Hepatocyte (in vitro differentiated cells): Measurements from ENCODE around the gene BLNK. TPM values are rescaled to one million over a fixed set of nuclear protein-coding genes. Genes with fewer than 3 reads are reported as not detected.

Experiments
- DNase-seq: peaks from one replicate; pipeline ENCODE4 v3.0.0-alpha.2; 2016; ENCODE audit warnings: low spot score
- H2AFZ ChIP-seq: fragments of 200-600 bp; sonication (generic); 2 replicates; pipeline ENCODE4 v1.6.0; 2016; ENCODE audit warnings: antibody characterized with exemption, mild to moderate bottlenecking
- H3K27ac ChIP-seq: fragments of 200-600 bp; sonication (generic); 2 replicates; pipeline ENCODE4 v1.5.1; 2016; ENCODE audit warnings: mild to moderate bottlenecking
- H3K27me3 ChIP-seq: fragments of 200-600 bp; sonication (generic); 2 replicates; pipeline ENCODE4 v1.6.1; 2016
- H3K36me3 ChIP-seq: fragments of 200-600 bp; sonication (generic); replicated peaks from 2 replicates; pipeline ENCODE4 v1.5.1; 2016; ENCODE audit warnings: low read depth; ENCODE audit not compliant: insufficient read depth
- H3K4me1 ChIP-seq: fragments of 200-600 bp; sonication (generic); 2 replicates; pipeline ENCODE4 v1.5.1; 2016; ENCODE audit warnings: mild to moderate bottlenecking, moderate library complexity; ENCODE audit not compliant: insufficient read depth
- H3K4me2 ChIP-seq: fragments of 200-600 bp; sonication (generic); 2 replicates; pipeline ENCODE4 v1.6.0; 2016
- H3K4me3 ChIP-seq: fragments of 200-600 bp; sonication (generic); 2 replicates; pipeline ENCODE4 v1.5.1; 2016; ENCODE audit warnings: mild to moderate bottlenecking
- H3K79me2 ChIP-seq: fragments of 200-600 bp; sonication (generic); 2 replicates; pipeline ENCODE4 v1.6.0; 2017; ENCODE audit warnings: mild to moderate bottlenecking
- H3K9me2 ChIP-seq: fragments of 200-600 bp; sonication (generic); replicated peaks from 2 replicates; pipeline ENCODE4 v1.6.0; 2017; ENCODE audit warnings: mild to moderate bottlenecking; ENCODE audit not compliant: insufficient read depth
- H3K9me3 ChIP-seq: fragments of 200-600 bp; sonication (generic); 2 replicates; pipeline ENCODE4 v1.5.1; 2016; ENCODE audit warnings: low read depth, mild to moderate bottlenecking
- H4K20me1 ChIP-seq: fragments of 200-600 bp; sonication (generic); 2 replicates; pipeline ENCODE4 v1.6.0; 2016; ENCODE audit warnings: mild to moderate bottlenecking; ENCODE audit not compliant: insufficient read depth, poor library complexity, severe bottlenecking
- CTCF ChIP-seq: fragments of 200-600 bp; sonication (generic); IDR thresholded peaks from 2 replicates; pipeline ENCODE4 v1.5.1; 2016; ENCODE audit warnings: antibody characterized with exemption, mild to moderate bottlenecking; ENCODE audit not compliant: poor library complexity
- EZH2 ChIP-seq: fragments of 200-600 bp; sonication (generic); IDR thresholded peaks from 2 replicates; pipeline ENCODE4 v1.6.1; 2016; ENCODE audit warnings: antibody characterized with exemption, mild to moderate bottlenecking, borderline replicate concordance
- EZH2phosphoT487 ChIP-seq: fragments of 200-600 bp; sonication (generic); IDR thresholded peaks from one replicate; pipeline ENCODE4 v1.6.1; 2018; ENCODE audit warnings: antibody characterized with exemption, mild to moderate bottlenecking, low read depth, moderate library complexity; ENCODE audit not compliant: unreplicated experiment, severe bottlenecking
- WGBS: methylation state at CpG from one replicate; pipeline ENCODE4 v1.1.6; 2016; ENCODE audit warnings: low lambda C conversion rate; ENCODE audit errors: missing lambda C conversion rate; 5-methylcytosine and 5-hydroxymethylcytosine counted together
- polyA plus RNA-seq: library from polyadenylated mRNA; unstranded; fragments of >200 nt; fragmentation: Nextera tagmentation; extraction: Ambion mirVana; gene quantifications from 2 replicates; pipeline ENCODE4 v1.2.1, GENCODE V29; 2016
- total RNA-seq: library from RNA; depleted of rRNA; stranded (reverse); fragments of >200 nt; gene quantifications from 2 replicates; pipeline ENCODE4 v1.2.3, GENCODE V29; 2014

Gene BLNK
- total and polyA plus RNA-seq, 2 experiments from 2014 or later, result 6.3 to 6.9 TPM

- no peak overlapping the region for H3K27ac ChIP-seq
- no peaks in the 10 kb centered on the region for H3K9me2 ChIP-seq
- H3K36me3 ChIP-seq, result no peaks in the 10 kb centered on the region
- no peaks in the 10 kb centered on the region for H3K27me3 ChIP-seq
- no peaks in the 10 kb centered on the region for H3K4me1 ChIP-seq
- H3K4me3 ChIP-seq, result no peak overlapping the region
- TF ChIP-seq EZH2phosphoT487, result no peak
- H3K4me2 ChIP-seq, result no peak overlapping the region
- H3K79me2 ChIP-seq, result no peaks in the 10 kb centered on the region
- no peak for DNase-seq
- H3K9me3 ChIP-seq, result no peaks in the 10 kb centered on the region
- H4K20me1 ChIP-seq, result no peaks in the 10 kb centered on the region
- no peak overlapping the region for H2AFZ ChIP-seq
Observed at GRCh38 chr10:96170230-96170629, 101.1 kb downstream of the BLNK start.

- Histone ChIP-seq H3K79me2 (no peaks in the 10 kb centered on the region), H3K9me3 (no peaks in the 10 kb centered on the region), H3K4me1 (no peaks in the 10 kb centered on the region), H3K4me3 (no peak overlapping the region), H4K20me1 (no peaks in the 10 kb centered on the region), H3K4me2 (no peak overlapping the region), H3K9me2 (no peaks in the 10 kb centered on the region), H2AFZ (no peak overlapping the region), H3K27ac (no peak overlapping the region), H3K27me3 (no peaks in the 10 kb centered on the region), H3K36me3 (no peaks in the 10 kb centered on the region)
- no peak for DNase-seq
- 87% methylated on average over 1 of the region's 1 CpG for WGBS
- no peak for TF ChIP-seq EZH2
- TF ChIP-seq EZH2phosphoT487, result no peak
- no peak for TF ChIP-seq CTCF
Observed at GRCh38 chr10:96168546-96168945, 102.8 kb downstream of the BLNK start.

- Histone ChIP-seq H3K36me3 (no peaks in the 10 kb centered on the region), H2AFZ (no peak overlapping the region), H3K4me1 (no peaks in the 10 kb centered on the region), H3K27ac (no peak overlapping the region), H4K20me1 (no peaks in the 10 kb centered on the region), H3K9me3 (no peaks in the 10 kb centered on the region), H3K4me2 (no peak overlapping the region), H3K27me3 (no peaks in the 10 kb centered on the region), H3K4me3 (no peak overlapping the region), H3K79me2 (no peaks in the 10 kb centered on the region), H3K9me2 (no peaks in the 10 kb centered on the region)
- 95% methylated on average over 6 of the region's 6 CpGs for WGBS
- no peak for DNase-seq
- TF ChIP-seq CTCF (no peak), EZH2phosphoT487 (no peak), EZH2 (no peak)
Observed at GRCh38 chr10:96165726-96166125, 105.6 kb downstream of the BLNK start.

- no peaks in the 10 kb centered on the region for H3K9me3 ChIP-seq
- WGBS, result 88% methylated on average over 1 of the region's 1 CpG
- H2AFZ ChIP-seq, result no peak overlapping the region
- no peaks in the 10 kb centered on the region for H3K9me2 ChIP-seq
- no peak for TF ChIP-seq EZH2phosphoT487
- TF ChIP-seq CTCF, result no peak
- no peak for TF ChIP-seq EZH2
- H3K79me2 ChIP-seq, result no peaks in the 10 kb centered on the region
- H3K27me3 ChIP-seq, result no peaks in the 10 kb centered on the region
- H3K4me3 ChIP-seq, result no peak overlapping the region
- no peak overlapping the region for H3K27ac ChIP-seq
- no peak for DNase-seq
- no peaks in the 10 kb centered on the region for H3K4me1 ChIP-seq
- H3K4me2 ChIP-seq, result no peak overlapping the region
- peaks cover 16% of the 10 kb centered on the region for H3K36me3 ChIP-seq
- H4K20me1 ChIP-seq, result no peaks in the 10 kb centered on the region
Observed at GRCh38 chr10:96153070-96153469, 118.3 kb downstream of the BLNK start.
